Kidney (tissue), 14 donors: ENCODE data around the gene AFF3. TPM values are rescaled to one million over a fixed set of nuclear protein-coding genes. Genes with fewer than 3 reads are reported as not detected.

Source experiments
- DNase-seq, 5 donors: peaks; one replicate each; pipeline ENCODE4 v3.0.0-alpha.2; 2013 to 2020
- FAIRE-seq: peaks from 2 replicates; lab custom pipeline; 2012; peaks lifted over from hg19 to GRCh38; lab: Jason Lieb, UNC
- H3K27ac ChIP-seq, 2 donors: one replicate each; pipeline ENCODE4 v1.7.0; 2013; ENCODE audit warnings: low read depth in 2 of 2, low read length in 2 of 2, inconsistent platforms in 1 of 2
- H3K27me3 ChIP-seq: one replicate; pipeline ENCODE4 v1.7.1; 2013; ENCODE audit warnings: low read length, inconsistent platforms; ENCODE audit not compliant: control insufficient read depth, insufficient read depth
- H3K36me3 ChIP-seq, 3 donors: one replicate each; pipeline versions ENCODE4 v1.7.0 to v1.7.1; 2013; ENCODE audit warnings: low read length in 3 of 3, control low read depth in 1 of 3, inconsistent platforms in 1 of 3; ENCODE audit not compliant: insufficient read depth in 3 of 3, control insufficient read depth in 2 of 3
- H3K4me1 ChIP-seq, 3 donors: one replicate each; pipeline versions ENCODE4 v1.7.0 to v1.7.1; 2013; ENCODE audit warnings: low read length in 3 of 3, inconsistent platforms in 1 of 3, low read depth in 1 of 3; ENCODE audit not compliant: control insufficient read depth in 2 of 3, insufficient read depth in 2 of 3
- H3K4me3 ChIP-seq, 3 donors: one replicate each; pipeline versions ENCODE4 v1.7.0 to v1.8.1; 2013; ENCODE audit warnings: low read length in 3 of 3, control low read depth in 1 of 3, inconsistent platforms in 1 of 3
- H3K9ac ChIP-seq, 3 donors: one replicate each; pipeline versions ENCODE4 v1.7.0 to v1.7.1; 2013; ENCODE audit warnings: low read length in 3 of 3, control low read depth in 1 of 3, inconsistent platforms in 1 of 3
- H3K9me3 ChIP-seq, 3 donors: one replicate each; pipeline versions ENCODE4 v1.7.0 to v1.7.1; 2013; ENCODE audit warnings: low read length in 3 of 3, control low read depth in 1 of 3, inconsistent platforms in 1 of 3; ENCODE audit not compliant: control insufficient read depth in 2 of 3, insufficient read depth in 1 of 3
- CTCF ChIP-seq: IDR thresholded peaks from 3 replicates; pipeline ENCODE4 v1.5.1; 2012; ENCODE audit warnings: mild to moderate bottlenecking, moderate library complexity, borderline replicate concordance; ENCODE audit not compliant: insufficient read depth; ENCODE audit errors: extremely low read depth
- intact Hi-C: fragments of 100-400 bp; cut with DNase I; formaldehyde crosslinking; loops from one replicate; pipeline ENCODE4 v1.11.1; 2022
- polyA plus RNA-seq: library from polyadenylated mRNA; stranded (reverse); fragments of 350-450 nt; fragmentation: Illumina TruSeq; extraction: RNeasy Lipid Tissue Mini Kit (QIAGEN cat#74804); gene quantifications from one replicate; pipeline ENCODE4 v1.2.3, GENCODE V29; 2014; ENCODE audit warnings: low read depth, low replicate concordance; ENCODE audit not compliant: insufficient read depth
- total RNA-seq: library from RNA; stranded (reverse); fragmentation: NEBNext Ultra II Directional; extraction: Animal tissue kit (Norgen Biotek cat#: 25700); gene quantifications from one replicate; pipeline ENCODE4 v1.2.1, GENCODE V29; 2021
- donor health status: control.
- donor health status: control.
- donor health status: control.
- donor health status: control.
- donor health status: control.
- donor health status: DM: yes; HTN: yes; CAD: no.
- donor health status: Normal renal cell carcinoma (clear cell type).

The AFF3 gene
- total and polyA plus RNA-seq, 2 donors from 2014 or later = 0.65 to 11.0 TPM

GRCh38 chr2:99624677-99625076 is 517.7 kb downstream of the AFF3 start:
- Histone ChIP-seq H3K27ac (no peak overlapping the region), H3K9ac (no peak overlapping the region), H3K4me3 (no peak overlapping the region), H3K4me1 (no peaks in the 10 kb centered on the region), H3K36me3 (no peaks in the 10 kb centered on the region), H3K9me3 (no peaks in the 10 kb centered on the region), H3K27me3 (no peaks in the 10 kb centered on the region)
- DNase-seq = no peak
- no peak for TF ChIP-seq CTCF
- FAIRE-seq = no peak
- intact Hi-C loops = no loop called here

- TF ChIP-seq CTCF = no peak
- DNase-seq (no peak), FAIRE-seq (no peak)
- Histone ChIP-seq H3K9me3 (no peaks in the 10 kb centered on the region), H3K27ac (no peak overlapping the region), H3K9ac (no peak overlapping the region), H3K4me3 (no peak overlapping the region), H3K4me1 (no peaks in the 10 kb centered on the region), H3K36me3 (no peaks in the 10 kb centered on the region), H3K27me3 (no peaks in the 10 kb centered on the region)
- intact Hi-C loops = no loop called here
Measured at GRCh38 chr2:99623613-99624012, 518.8 kb downstream of the AFF3 start.

DNA sequence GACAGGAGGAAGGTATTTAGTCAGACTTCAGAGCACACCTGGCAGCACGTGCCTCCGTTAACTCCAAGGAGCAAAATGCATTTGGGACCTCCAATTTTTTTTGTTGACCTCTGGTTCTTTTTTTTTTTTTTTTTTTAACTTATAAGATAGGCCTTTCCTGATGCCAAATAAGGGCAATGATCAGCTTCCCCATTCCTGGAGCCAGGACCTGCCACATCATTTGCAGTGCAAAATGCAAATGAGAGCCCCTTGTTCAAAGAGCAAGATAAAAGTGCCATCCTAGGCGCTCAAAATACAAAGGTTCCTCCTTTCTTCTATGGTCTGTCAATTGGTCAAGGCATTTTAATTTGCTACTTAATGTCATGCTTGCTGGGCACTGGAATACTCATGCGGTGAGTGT is 519.4 kb downstream of the AFF3 start:
- FAIRE-seq = no peak
- H3K4me3 ChIP-seq = no peak overlapping the region

More for the DNA sequence above, 519.4 kb downstream of the AFF3 start:
- intact Hi-C loops = no loop called here
- Histone ChIP-seq H3K27ac (no peak overlapping the region), H3K9ac (no peak overlapping the region), H3K4me1 (no peaks in the 10 kb centered on the region), H3K9me3 (no peaks in the 10 kb centered on the region), H3K27me3 (no peaks in the 10 kb centered on the region), H3K36me3 (no peaks in the 10 kb centered on the region)
- TF ChIP-seq CTCF = no peak
- no peak for DNase-seq
